OCI-LY7 (cell line): ENCODE data around the gene PRADC1. TPM values are rescaled to one million over a fixed set of nuclear protein-coding genes. Genes with fewer than 3 reads are reported as not detected.
"Not testable (repeated sequence)": the region's sequence is repeated elsewhere in the genome, so short reads cannot be mapped to it uniquely, and the experiment has no call there.

Experiments used
- BruUV-seq: library from RNA; stranded (reverse); fragments of 400-500 nt; replicated peaks from 2 replicates; lab custom pipeline; 2021; lab: Mats Ljungman, UMichigan
- CTCF ChIA-PET: fragments of 300-600 bp; sonication (Branson Sonifier 250); formaldehyde crosslinking; loops from one replicate; lab custom pipeline; 2022; ENCODE audit warnings: antibody characterized with exemption; ENCODE audit not compliant: unreplicated experiment; lab: Charles Lee
- POLR2A ChIA-PET: fragments of 300-600 bp; sonication (Branson Sonifier 250); formaldehyde crosslinking; loops from one replicate; lab custom pipeline; 2022; ENCODE audit warnings: antibody characterized with exemption; lab: Charles Lee
- DNase-seq: peaks from one replicate; pipeline ENCODE4 v3.0.0-alpha.2; 2015; ENCODE audit warnings: low spot score
- H2AFZ ChIP-seq: fragments of 200-600 bp; sonication (generic), shearing (Covaris generic); 2 replicates; pipeline ENCODE4 v1.6.1; 2014; ENCODE audit warnings: mild to moderate bottlenecking, antibody characterized with exemption, low read length, moderate library complexity
- H3K27ac ChIP-seq: fragments of 200-600 bp; sonication (generic); 2 replicates; pipeline ENCODE4 v1.5.1; 2014; ENCODE audit warnings: mixed run types, low read depth, mild to moderate bottlenecking, moderate library complexity, low read length, inconsistent platforms; ENCODE audit not compliant: poor library complexity, severe bottlenecking
- H3K36me3 ChIP-seq: fragments of 200-600 bp; sonication (generic); 2 replicates; pipeline ENCODE4 v1.6.1; 2014; ENCODE audit warnings: mild to moderate bottlenecking, antibody characterized with exemption, low read length, moderate library complexity, mixed read lengths; ENCODE audit not compliant: insufficient read depth
- H3K4me1 ChIP-seq: fragments of 200-600 bp; sonication (generic); 2 replicates; pipeline ENCODE4 v1.5.1; 2014; ENCODE audit warnings: mild to moderate bottlenecking, low read length; ENCODE audit not compliant: insufficient read depth, poor library complexity, severe bottlenecking
- H3K4me2 ChIP-seq: fragments of 200-600 bp; sonication (generic); 2 replicates; pipeline ENCODE4 v1.6.1; 2014; ENCODE audit warnings: mild to moderate bottlenecking, low read length
- H3K4me3 ChIP-seq: fragments of 200-600 bp; sonication (generic); 2 replicates; pipeline ENCODE4 v1.5.1; 2014; ENCODE audit warnings: mild to moderate bottlenecking, low read depth, low read length; ENCODE audit not compliant: poor library complexity, severe bottlenecking
- H3K79me2 ChIP-seq: fragments of 200-600 bp; sonication (generic); 2 replicates; pipeline ENCODE4 v1.6.1; 2016; ENCODE audit warnings: low read depth, mild to moderate bottlenecking, low read length, moderate library complexity, mixed read lengths; ENCODE audit not compliant: insufficient read depth
- H3K9me2 ChIP-seq: fragments of 200-600 bp; sonication (generic); 2 replicates; pipeline ENCODE4 v1.6.1; 2016; ENCODE audit warnings: mild to moderate bottlenecking, low read length, mixed read lengths; ENCODE audit not compliant: insufficient read depth
- H3K9me3 ChIP-seq: fragments of 200-600 bp; sonication (generic); 2 replicates; pipeline ENCODE4 v1.6.1; 2014; ENCODE audit warnings: mild to moderate bottlenecking, mixed run types, low read length, mixed read lengths
- H4K20me1 ChIP-seq: fragments of 200-600 bp; sonication (generic); 2 replicates; pipeline ENCODE4 v1.6.1; 2014; ENCODE audit warnings: mild to moderate bottlenecking, antibody characterized with exemption, low read length, moderate library complexity, mixed read lengths; ENCODE audit not compliant: insufficient read depth
- CTCF ChIP-seq: fragments of 200-600 bp; sonication (generic); conservative IDR thresholded peaks from 2 replicates; pipeline ENCODE4 v1.5.1; 2014; ENCODE audit warnings: mild to moderate bottlenecking, antibody characterized with exemption, low read length, moderate library complexity, mixed read lengths
- EZH2phosphoT487 ChIP-seq: fragments of 200-600 bp; sonication (generic); IDR thresholded peaks from 2 replicates; pipeline ENCODE4 v1.6.1; 2018; ENCODE audit warnings: low read depth, borderline replicate concordance, mild to moderate bottlenecking, mixed run types, antibody characterized with exemption, low read length, moderate library complexity, mixed read lengths
- intact Hi-C: fragments of 100-400 bp; cut with micrococcal nuclease; formaldehyde crosslinking; loops from one replicate; pipeline ENCODE4 v1.10.0; 2022; ENCODE audit not compliant: unreplicated experiment
- total RNA-seq, 2 experiments: library from RNA; depleted of rRNA in 1 of 2; stranded (reverse); fragments of >200 nt in 1 of 2; shearing (Covaris generic) in 1 of 2; gene quantifications; 2 replicates each; pipeline ENCODE4 v1.2.3, GENCODE V29; 2014 to 2022

Gene PRADC1
- total RNA-seq, 2 experiments from 2014 or later, result 23.0 to 25.9 TPM

- Histone ChIP-seq H3K36me3 (peaks cover 82% of the 10 kb centered on the region), H3K9me2 (no peaks in the 10 kb centered on the region), H3K9me3 (no peaks in the 10 kb centered on the region), H3K4me2 (no peak overlapping the region), H4K20me1 (no peaks in the 10 kb centered on the region), H3K79me2 (peaks cover 16% of the 10 kb centered on the region; the same call in 1 of the 2 replicates), H3K4me1 (peaks cover 3% of the 10 kb centered on the region), H3K27ac (no peak overlapping the region), H3K4me3 (no peak overlapping the region), H2AFZ (no peak overlapping the region)
- ChIA-PET CTCF (no interaction called here), POLR2A (no interaction called here)
- intact Hi-C loops, result no loop called here
- no TSS peak for BruUV-seq
- no peak for DNase-seq
- TF ChIP-seq CTCF, result no peak
- no peak for TF ChIP-seq EZH2phosphoT487
These were observed 31.7 kb upstream of the PRADC1 start for GRCh38 chr2:73264783-73265182.

GRCh38 chr2:73264332-73264606, 31.2 kb upstream of the PRADC1 start:
- Histone ChIP-seq H3K4me2 (no peak overlapping the region), H2AFZ (no peak overlapping the region), H3K9me3 (no peaks in the 10 kb centered on the region), H3K79me2 (peaks cover 14% of the 10 kb centered on the region; the same call in 1 of the 2 replicates), H3K4me1 (no peaks in the 10 kb centered on the region), H3K27ac (no peak overlapping the region), H3K4me3 (no peak overlapping the region), H3K36me3 (peaks cover 85% of the 10 kb centered on the region), H4K20me1 (no peaks in the 10 kb centered on the region), H3K9me2 (no peaks in the 10 kb centered on the region)
- CTCF ChIA-PET, result interaction anchor here (0.7 kb wide), 1 partner anchor 162 kb away, joined by 3 read pairs; no protein-coding TSS in a partner anchor
- BruUV-seq, result no TSS peak
- POLR2A ChIA-PET, result no interaction called here
- intact Hi-C loops, result no loop called here
- TF ChIP-seq CTCF, result no peak
- no peak for TF ChIP-seq EZH2phosphoT487
- no peak for DNase-seq

- TF ChIP-seq EZH2phosphoT487 (no peak), CTCF (no peak)
- Histone ChIP-seq H3K9me2 (no peaks in the 10 kb centered on the region), H3K79me2 (peaks cover 14% of the 10 kb centered on the region; the same call in 1 of the 2 replicates), H4K20me1 (no peaks in the 10 kb centered on the region), H2AFZ (no peak overlapping the region), H3K4me1 (no peaks in the 10 kb centered on the region), H3K4me3 (no peak overlapping the region), H3K9me3 (no peaks in the 10 kb centered on the region), H3K36me3 (peaks cover 87% of the 10 kb centered on the region), H3K27ac (no peak overlapping the region), H3K4me2 (no peak overlapping the region)
- intact Hi-C loops, result no loop called here
- ChIA-PET POLR2A (no interaction called here), CTCF (interaction anchor here (0.7 kb wide), 1 partner anchor 162 kb away, joined by 3 read pairs; no protein-coding TSS in a partner anchor)
- BruUV-seq, result no TSS peak
- DNase-seq, result no peak
These were observed 30.7 kb upstream of the PRADC1 start for GRCh38 chr2:73263540-73264331.

GRCh38 chr2:73262691-73263429, 29.8 kb upstream of the PRADC1 start:
- CTCF ChIA-PET, DNase-seq, H3K27ac ChIP-seq, BruUV-seq, H2AFZ ChIP-seq, H3K4me3 ChIP-seq, H4K20me1 ChIP-seq, H3K79me2 ChIP-seq, intact Hi-C loops, H3K4me2 ChIP-seq, H3K4me1 ChIP-seq, H3K9me2 ChIP-seq, H3K9me3 ChIP-seq, POLR2A ChIA-PET: not testable (repeated sequence)
- H3K36me3 ChIP-seq, result peaks cover 87% of the 10 kb centered on the region
